ENCODE results near the gene WIPI1.
A peak's percentile ranks its signal among the peaks of the same experiment; 100 is the strongest.

WIPI1 gene

DNA sequence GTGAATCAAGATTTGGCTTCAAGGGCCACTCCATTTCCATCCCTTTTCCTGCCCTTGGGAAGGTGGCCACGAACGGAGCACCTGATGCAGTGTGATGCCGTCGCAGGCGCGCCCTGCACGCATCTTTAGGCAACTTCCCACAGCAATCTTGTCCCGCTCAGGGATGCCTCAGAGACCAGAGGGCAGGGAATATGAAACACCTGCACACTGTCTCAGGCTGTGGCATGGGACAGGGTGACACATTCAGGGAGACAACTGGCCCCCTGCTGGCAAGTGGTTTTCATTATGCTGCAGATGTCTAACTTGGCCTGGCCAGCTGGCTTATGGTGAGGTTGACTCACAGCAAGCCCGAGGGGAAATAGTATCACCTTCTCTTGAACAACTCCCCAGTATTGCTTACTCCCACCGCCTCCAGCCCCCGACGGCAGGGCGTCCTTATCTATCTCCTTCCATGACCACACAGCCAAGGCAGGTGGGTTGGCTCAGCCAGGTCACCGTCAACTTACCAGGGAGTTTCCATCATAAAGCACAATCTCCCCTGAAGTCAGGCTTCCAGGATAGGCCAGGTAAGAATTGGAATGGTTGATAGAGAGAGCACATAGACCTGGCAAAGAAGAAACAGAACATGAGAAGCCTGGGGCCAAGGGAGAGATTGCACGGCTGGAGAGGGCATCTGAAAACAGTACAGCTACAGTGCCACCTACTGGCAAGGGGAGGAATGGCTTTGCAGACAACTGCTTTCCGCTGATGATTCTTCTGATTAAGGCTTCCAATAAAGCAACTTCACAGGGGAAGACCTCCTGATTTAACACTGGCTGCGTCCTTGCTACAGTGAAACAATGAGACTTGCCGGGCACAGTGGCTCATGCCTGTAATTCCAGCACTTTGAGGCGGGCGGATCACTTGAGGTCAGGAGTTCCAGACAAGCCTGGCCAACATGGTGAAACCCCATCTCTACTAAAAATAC, 21.1 kb downstream of the WIPI1 start:
- TF ChIP-seq, protein P1, sequence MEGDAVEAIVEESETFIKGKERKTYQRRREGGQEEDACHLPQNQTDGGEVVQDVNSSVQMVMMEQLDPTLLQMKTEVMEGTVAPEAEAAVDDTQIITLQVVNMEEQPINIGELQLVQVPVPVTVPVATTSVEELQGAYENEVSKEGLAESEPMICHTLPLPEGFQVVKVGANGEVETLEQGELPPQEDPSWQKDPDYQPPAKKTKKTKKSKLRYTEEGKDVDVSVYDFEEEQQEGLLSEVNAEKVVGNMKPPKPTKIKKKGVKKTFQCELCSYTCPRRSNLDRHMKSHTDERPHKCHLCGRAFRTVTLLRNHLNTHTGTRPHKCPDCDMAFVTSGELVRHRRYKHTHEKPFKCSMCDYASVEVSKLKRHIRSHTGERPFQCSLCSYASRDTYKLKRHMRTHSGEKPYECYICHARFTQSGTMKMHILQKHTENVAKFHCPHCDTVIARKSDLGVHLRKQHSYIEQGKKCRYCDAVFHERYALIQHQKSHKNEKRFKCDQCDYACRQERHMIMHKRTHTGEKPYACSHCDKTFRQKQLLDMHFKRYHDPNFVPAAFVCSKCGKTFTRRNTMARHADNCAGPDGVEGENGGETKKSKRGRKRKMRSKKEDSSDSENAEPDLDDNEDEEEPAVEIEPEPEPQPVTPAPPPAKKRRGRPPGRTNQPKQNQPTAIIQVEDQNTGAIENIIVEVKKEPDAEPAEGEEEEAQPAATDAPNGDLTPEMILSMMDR (IDR thresholded peaks at IDR 0.05; ENCODE audit: low read depth, low read length, missing control alignments), result peak; percentile 98
- in situ Hi-C loops (cut with HindIII; ENCODE audit: low pct_ligation_motif_present, low sequenced_read_pairs), result no loop called here

DNA sequence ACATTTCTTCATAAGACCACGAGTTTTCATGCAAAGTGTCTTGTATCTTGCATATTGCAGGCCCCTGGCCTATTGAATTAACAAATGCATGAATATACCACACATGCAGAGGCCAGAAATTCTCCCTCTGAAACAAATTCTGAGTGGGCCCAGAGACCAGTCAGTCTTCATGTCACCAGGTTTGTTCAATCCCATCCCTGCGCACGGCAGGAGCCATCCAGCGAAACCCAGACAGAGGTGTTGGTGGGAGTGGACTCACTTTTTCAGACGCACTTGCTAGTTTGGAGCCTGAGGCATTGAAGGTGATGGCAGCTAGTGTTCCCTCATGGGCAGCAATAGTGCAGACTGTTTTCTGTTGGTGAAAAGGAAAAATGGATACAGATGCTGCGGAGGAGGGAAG, 21.9 kb downstream of the WIPI1 start:
- H3K36me3 ChIP-seq (replicated peaks), result peaks cover 52% of the 10 kb centered on the region
- in situ Hi-C loops (cut with HindIII; ENCODE audit: low pct_ligation_motif_present, low sequenced_read_pairs), result no loop called here

More for the DNA sequence above, 21.1 kb downstream of the WIPI1 start:
- DNase-seq, result peak; percentile 78
- Histone ChIP-seq H3K27me3 (replicated peaks) (no peaks in the 10 kb centered on the region), H3K36me3 (replicated peaks) (peaks cover 48% of the 10 kb centered on the region), H3K4me3 (ENCODE audit: low read depth, low read length) (no peak overlapping the region), H3K27ac (peak overlapping the region; percentile 43)

DNA sequence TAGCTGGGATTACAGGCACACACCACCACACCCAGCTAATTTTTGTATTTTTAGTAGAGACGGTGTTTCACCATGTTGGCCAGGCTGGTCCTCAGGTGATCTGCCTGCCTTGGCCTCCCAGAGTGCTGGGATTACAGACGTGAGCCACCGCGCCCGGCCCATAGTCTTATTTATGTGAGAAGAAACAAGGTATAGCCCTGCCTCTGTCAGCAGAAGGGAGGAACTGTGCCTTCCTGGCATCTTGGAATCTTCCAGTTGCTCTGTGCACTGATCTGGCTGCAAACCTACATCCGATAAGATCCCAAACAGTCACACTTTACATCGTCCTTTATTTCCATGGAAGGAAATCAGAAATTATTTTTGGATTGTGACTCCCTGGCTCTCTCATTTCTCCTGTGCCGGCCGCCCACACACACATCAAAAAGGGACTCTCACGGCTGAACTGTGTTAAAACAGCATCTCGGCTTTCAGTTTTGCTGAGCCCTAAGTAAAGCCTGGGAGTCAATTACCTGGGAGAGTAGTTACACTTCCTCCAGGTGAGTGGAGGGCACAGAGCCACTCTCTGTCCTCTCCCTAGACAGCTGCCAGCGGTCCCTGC, 23.3 kb downstream of the WIPI1 start:
- Histone ChIP-seq H3K36me3 (replicated peaks) (peaks cover 65% of the 10 kb centered on the region), H3K4me3 (ENCODE audit: low read depth, low read length) (no peak overlapping the region), H3K27me3 (replicated peaks) (no peaks in the 10 kb centered on the region), H3K27ac (no peak overlapping the region)
- TF ChIP-seq, protein P1 (IDR thresholded peaks at IDR 0.05; ENCODE audit: low read depth, low read length, missing control alignments), result no peak
- in situ Hi-C loops (cut with HindIII; ENCODE audit: low pct_ligation_motif_present, low sequenced_read_pairs), result no loop called here
- DNase-seq, result no peak

More for the DNA sequence above, 21.9 kb downstream of the WIPI1 start:
- Histone ChIP-seq H3K27me3 (replicated peaks) (no peaks in the 10 kb centered on the region), H3K4me3 (ENCODE audit: low read depth, low read length) (no peak overlapping the region), H3K27ac (no peak overlapping the region)
- TF ChIP-seq, protein P1 (IDR thresholded peaks at IDR 0.05; ENCODE audit: low read depth, low read length, missing control alignments), result no peak
- no peak for DNase-seq

DNA sequence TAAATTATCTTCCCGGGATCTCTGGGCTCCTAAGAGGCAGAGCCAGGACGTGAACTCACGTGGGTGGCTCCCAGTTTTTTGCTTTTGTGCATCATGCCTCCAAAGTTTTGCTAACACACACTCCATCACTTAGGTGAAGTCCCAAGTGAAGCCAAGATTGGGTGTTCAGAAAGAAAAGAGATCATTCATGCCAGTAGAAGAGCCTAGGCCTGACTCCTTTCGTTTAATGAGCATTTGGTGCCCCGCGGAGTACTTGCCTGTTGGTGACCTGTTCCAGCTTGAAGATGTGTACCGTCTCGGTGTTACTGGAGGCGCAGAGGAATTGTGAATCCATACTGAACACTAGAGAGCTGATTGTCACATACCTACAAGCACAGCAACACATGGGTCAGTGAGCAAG, 24.1 kb downstream of the WIPI1 start:
- no peaks in the 10 kb centered on the region for H3K27me3 ChIP-seq (replicated peaks)
- TF ChIP-seq, protein P1 (IDR thresholded peaks at IDR 0.05; ENCODE audit: low read depth, low read length, missing control alignments), result no peak
- in situ Hi-C loops (cut with HindIII; ENCODE audit: low pct_ligation_motif_present, low sequenced_read_pairs), result no loop called here
- no peak overlapping the region for H3K27ac ChIP-seq
- DNase-seq, result no peak
- no peak overlapping the region for H3K4me3 ChIP-seq (ENCODE audit: low read depth, low read length)
- peaks cover 71% of the 10 kb centered on the region for H3K36me3 ChIP-seq (replicated peaks)

DNA sequence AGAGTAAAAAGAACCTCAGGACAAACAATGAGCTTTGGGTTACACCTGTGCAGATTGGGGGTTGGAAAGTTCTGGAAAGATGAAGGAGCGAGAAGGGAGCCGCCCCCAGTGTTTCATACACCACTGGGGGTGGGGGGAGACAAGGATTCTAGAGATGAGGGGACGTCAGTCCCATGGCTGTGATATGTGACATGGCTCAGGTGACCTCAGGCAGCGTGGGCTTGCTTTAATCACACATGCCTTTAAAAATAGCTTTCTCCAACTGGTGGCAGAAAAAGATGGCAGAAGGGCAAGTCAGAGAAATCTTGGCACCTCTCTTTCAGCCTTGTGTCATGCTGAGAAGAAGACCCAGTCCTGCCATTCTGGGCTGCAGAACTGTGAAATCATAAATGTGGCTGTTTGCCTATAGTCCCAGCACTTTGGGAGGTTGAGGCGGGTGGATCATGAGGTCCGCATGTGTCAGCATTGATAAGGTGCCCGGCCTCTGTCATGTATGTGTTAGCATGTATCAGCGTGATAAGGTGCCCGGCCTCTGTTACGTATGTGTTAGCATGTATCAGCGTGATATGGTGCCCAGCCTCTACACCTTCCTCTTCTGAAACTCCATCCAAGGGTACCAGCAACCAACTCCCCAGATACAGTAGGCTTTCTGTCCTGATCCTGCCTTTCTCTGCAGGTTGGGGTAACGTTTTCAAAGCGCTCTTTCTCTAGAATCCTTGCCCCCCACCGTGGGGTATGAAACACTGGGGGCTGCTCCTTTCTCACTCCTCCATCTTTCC, 25.0 kb downstream of the WIPI1 start:
- in situ Hi-C loops (cut with HindIII; ENCODE audit: low pct_ligation_motif_present, low sequenced_read_pairs), result no loop called here
- H3K27me3 ChIP-seq (replicated peaks), result no peaks in the 10 kb centered on the region
- no peak overlapping the region for H3K27ac ChIP-seq
- TF ChIP-seq, protein P1 (IDR thresholded peaks at IDR 0.05; ENCODE audit: low read depth, low read length, missing control alignments), result no peak
- no peak overlapping the region for H3K4me3 ChIP-seq (ENCODE audit: low read depth, low read length)
- H3K36me3 ChIP-seq (replicated peaks), result peaks cover 78% of the 10 kb centered on the region
- DNase-seq, result no peak

Measured in brain microvascular endothelial cell (primary cell).